Measurements from ENCODE around the gene C2CD3. TPM values are rescaled to one million over a fixed set of nuclear protein-coding genes. Genes with fewer than 3 reads are reported as not detected.
A peak's percentile ranks its signal among the peaks of the same experiment; 100 is the strongest.

Gene C2CD3
- total and polyA plus RNA-seq, 9 of the 15 experiments (the other 6 are each of a cell fraction or from before 2014, with no cell fraction given), result 4.4 to 20.2 (median 15.4) TPM

DNA sequence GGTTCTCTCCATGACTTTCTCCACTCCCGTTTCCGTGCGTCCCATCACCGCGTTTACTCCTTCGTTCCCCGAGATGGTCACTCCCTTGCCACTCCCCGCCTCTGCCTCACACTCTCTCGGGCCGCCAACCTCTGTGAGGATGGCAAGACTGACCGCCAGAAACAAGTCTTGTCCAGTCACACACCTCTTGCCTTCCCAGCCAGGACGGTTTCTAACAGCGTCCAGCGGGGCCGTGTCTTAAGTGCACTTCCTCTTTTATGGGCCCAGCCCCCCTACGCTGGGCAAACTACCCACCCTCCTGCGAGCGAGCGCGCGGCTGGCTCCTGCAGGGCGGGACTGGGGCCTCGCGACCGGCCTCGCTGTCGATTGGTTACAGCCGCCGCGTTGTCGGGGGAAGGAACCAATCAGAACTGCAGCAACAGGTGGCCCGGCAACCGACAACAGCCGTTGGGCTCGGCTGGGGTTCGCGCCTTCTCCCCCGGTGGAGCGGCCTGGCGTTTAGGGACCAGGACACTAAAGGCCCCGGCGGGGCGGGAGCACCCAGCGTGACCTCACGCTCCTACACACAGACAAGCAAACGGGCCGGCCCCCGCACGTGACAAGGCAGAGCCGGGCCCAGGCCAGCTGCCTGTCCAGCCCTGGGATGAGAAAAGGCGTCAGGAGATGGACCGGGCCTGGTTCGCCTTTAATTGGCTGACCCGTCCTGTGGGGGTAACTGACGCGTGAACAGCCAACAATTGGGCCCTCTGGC is 187.6 kb downstream of the C2CD3 start (continued):
- no peak for TF ChIP-seq ZNF347 (CRISPR knock-in tag; IDR thresholded peaks at IDR 0.05; ENCODE audit: low read depth)
- TF ChIP-seq XRCC3 (IDR thresholded peaks at IDR 0.05), result no peak
- TF ChIP-seq, protein P1, sequence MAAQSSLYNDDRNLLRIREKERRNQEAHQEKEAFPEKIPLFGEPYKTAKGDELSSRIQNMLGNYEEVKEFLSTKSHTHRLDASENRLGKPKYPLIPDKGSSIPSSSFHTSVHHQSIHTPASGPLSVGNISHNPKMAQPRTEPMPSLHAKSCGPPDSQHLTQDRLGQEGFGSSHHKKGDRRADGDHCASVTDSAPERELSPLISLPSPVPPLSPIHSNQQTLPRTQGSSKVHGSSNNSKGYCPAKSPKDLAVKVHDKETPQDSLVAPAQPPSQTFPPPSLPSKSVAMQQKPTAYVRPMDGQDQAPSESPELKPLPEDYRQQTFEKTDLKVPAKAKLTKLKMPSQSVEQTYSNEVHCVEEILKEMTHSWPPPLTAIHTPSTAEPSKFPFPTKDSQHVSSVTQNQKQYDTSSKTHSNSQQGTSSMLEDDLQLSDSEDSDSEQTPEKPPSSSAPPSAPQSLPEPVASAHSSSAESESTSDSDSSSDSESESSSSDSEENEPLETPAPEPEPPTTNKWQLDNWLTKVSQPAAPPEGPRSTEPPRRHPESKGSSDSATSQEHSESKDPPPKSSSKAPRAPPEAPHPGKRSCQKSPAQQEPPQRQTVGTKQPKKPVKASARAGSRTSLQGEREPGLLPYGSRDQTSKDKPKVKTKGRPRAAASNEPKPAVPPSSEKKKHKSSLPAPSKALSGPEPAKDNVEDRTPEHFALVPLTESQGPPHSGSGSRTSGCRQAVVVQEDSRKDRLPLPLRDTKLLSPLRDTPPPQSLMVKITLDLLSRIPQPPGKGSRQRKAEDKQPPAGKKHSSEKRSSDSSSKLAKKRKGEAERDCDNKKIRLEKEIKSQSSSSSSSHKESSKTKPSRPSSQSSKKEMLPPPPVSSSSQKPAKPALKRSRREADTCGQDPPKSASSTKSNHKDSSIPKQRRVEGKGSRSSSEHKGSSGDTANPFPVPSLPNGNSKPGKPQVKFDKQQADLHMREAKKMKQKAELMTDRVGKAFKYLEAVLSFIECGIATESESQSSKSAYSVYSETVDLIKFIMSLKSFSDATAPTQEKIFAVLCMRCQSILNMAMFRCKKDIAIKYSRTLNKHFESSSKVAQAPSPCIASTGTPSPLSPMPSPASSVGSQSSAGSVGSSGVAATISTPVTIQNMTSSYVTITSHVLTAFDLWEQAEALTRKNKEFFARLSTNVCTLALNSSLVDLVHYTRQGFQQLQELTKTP (IDR thresholded peaks at IDR 0.05; ENCODE audit: low read depth in 1 of 2, partially characterized antibody in 2 of 2), result peak in 1 of 2 experiments; percentile 76
- TF ChIP-seq, protein P2, sequence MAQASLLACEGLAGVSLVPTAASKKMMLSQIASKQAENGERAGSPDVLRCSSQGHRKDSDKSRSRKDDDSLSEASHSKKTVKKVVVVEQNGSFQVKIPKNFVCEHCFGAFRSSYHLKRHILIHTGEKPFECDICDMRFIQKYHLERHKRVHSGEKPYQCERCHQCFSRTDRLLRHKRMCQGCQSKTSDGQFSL (CRISPR knock-in tag; IDR thresholded peaks at IDR 0.05), result peak; percentile 83
- TF ChIP-seq, protein P2 (tag; IDR thresholded peaks at IDR 0.05), result no peak
- no peak for TF ChIP-seq RBM34 (IDR thresholded peaks at IDR 0.05; ENCODE audit: borderline replicate concordance, insufficient read depth, low read length)
- TF ChIP-seq, protein P3, sequence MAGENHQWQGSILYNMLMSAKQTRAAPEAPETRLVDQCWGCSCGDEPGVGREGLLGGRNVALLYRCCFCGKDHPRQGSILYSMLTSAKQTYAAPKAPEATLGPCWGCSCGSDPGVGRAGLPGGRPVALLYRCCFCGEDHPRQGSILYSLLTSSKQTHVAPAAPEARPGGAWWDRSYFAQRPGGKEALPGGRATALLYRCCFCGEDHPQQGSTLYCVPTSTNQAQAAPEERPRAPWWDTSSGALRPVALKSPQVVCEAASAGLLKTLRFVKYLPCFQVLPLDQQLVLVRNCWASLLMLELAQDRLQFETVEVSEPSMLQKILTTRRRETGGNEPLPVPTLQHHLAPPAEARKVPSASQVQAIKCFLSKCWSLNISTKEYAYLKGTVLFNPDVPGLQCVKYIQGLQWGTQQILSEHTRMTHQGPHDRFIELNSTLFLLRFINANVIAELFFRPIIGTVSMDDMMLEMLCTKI (IDR thresholded peaks at IDR 0.05; ENCODE audit: partially characterized antibody), result no peak
- TF ChIP-seq TGIF2 (CRISPR knock-in tag; IDR thresholded peaks at IDR 0.05), result no peak; the same call in 1 of the 2 replicates
- TF ChIP-seq CBFA2T3 (IDR thresholded peaks at IDR 0.05), result peak; percentile 42
- TF ChIP-seq, protein P4, sequence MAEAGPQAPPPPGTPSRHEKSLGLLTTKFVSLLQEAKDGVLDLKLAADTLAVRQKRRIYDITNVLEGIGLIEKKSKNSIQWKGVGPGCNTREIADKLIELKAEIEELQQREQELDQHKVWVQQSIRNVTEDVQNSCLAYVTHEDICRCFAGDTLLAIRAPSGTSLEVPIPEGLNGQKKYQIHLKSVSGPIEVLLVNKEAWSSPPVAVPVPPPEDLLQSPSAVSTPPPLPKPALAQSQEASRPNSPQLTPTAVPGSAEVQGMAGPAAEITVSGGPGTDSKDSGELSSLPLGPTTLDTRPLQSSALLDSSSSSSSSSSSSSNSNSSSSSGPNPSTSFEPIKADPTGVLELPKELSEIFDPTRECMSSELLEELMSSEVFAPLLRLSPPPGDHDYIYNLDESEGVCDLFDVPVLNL (CRISPR knock-in tag; IDR thresholded peaks at IDR 0.05; ENCODE audit: low read depth), result peak; percentile 67
- peak; percentile 54; the same call in 1 of the 2 replicates for TF ChIP-seq BRD4 (IDR thresholded peaks at IDR 0.05)
- no peak for TF ChIP-seq NFIX (CRISPR knock-in tag; IDR thresholded peaks at IDR 0.05; ENCODE audit: low read depth)
- TF ChIP-seq HMGN3 (IDR thresholded peaks at IDR 0.05; ENCODE audit: borderline replicate concordance, extremely low read depth, insufficient read length, low read depth, low read length), result peak; percentile 90
